ENCODE measurements around the gene ZNF12.
"Not testable (repeated sequence)": the region's sequence is repeated elsewhere in the genome, so short reads cannot be mapped to it uniquely, and the experiment has no call there.

Gene ZNF12

GRCh38 chr7:6725003-6725402, 18.3 kb upstream of the ZNF12 start:
- Histone ChIP-seq H3K36me3 (ENCODE audit: control insufficient read depth, low read depth, low read length) (no peaks in the 10 kb centered on the region), H3K4me3 (ENCODE audit: low read length) (no peak overlapping the region), H3K4me1 (ENCODE audit: control insufficient read depth, low read depth, low read length) (no peaks in the 10 kb centered on the region), H3K27ac (ENCODE audit: low read length) (no peak overlapping the region), H3K9ac (ENCODE audit: low read length) (no peak overlapping the region), H3K9me3 (ENCODE audit: control insufficient read depth, low read depth, low read length) (no peaks in the 10 kb centered on the region), H3K27me3 (ENCODE audit: control insufficient read depth, insufficient read depth, low read length) (no peaks in the 10 kb centered on the region)

GRCh38 chr7:6724351-6724750, 17.6 kb upstream of the ZNF12 start:
- H3K36me3 ChIP-seq (ENCODE audit: control insufficient read depth, low read depth, low read length); H3K9me3 ChIP-seq (ENCODE audit: control insufficient read depth, low read depth, low read length); H3K4me1 ChIP-seq (ENCODE audit: control insufficient read depth, low read depth, low read length); H3K9ac ChIP-seq (ENCODE audit: low read length); H3K27ac ChIP-seq (ENCODE audit: low read length); H3K27me3 ChIP-seq (ENCODE audit: control insufficient read depth, insufficient read depth, low read length); H3K4me3 ChIP-seq (ENCODE audit: low read length): not testable (repeated sequence)

GRCh38 chr7:6718124-6718523, 11.4 kb upstream of the ZNF12 start:
- H3K4me3 ChIP-seq (ENCODE audit: low read length) = no peak overlapping the region
- H3K4me1 ChIP-seq (ENCODE audit: control insufficient read depth, low read depth, low read length) = no peaks in the 10 kb centered on the region
- H3K36me3 ChIP-seq (ENCODE audit: control insufficient read depth, low read depth, low read length) = no peaks in the 10 kb centered on the region
- no peaks in the 10 kb centered on the region for H3K9me3 ChIP-seq (ENCODE audit: control insufficient read depth, low read depth, low read length)
- no peaks in the 10 kb centered on the region for H3K27me3 ChIP-seq (ENCODE audit: control insufficient read depth, insufficient read depth, low read length)
- H3K27ac ChIP-seq (ENCODE audit: low read length) = no peak overlapping the region
- H3K9ac ChIP-seq (ENCODE audit: low read length) = no peak overlapping the region

- not testable (repeated sequence) for H3K9ac ChIP-seq (ENCODE audit: low read length); H3K9me3 ChIP-seq (ENCODE audit: control insufficient read depth, low read depth, low read length); H3K4me3 ChIP-seq (ENCODE audit: low read length); H3K4me1 ChIP-seq (ENCODE audit: control insufficient read depth, low read depth, low read length); H3K27ac ChIP-seq (ENCODE audit: low read length); H3K27me3 ChIP-seq (ENCODE audit: control insufficient read depth, insufficient read depth, low read length); H3K36me3 ChIP-seq (ENCODE audit: control insufficient read depth, low read depth, low read length)
Measured at GRCh38 chr7:6715898-6716297, 9.2 kb upstream of the ZNF12 start.

- H3K27ac ChIP-seq (ENCODE audit: low read length) = no peak overlapping the region
- H3K9ac ChIP-seq (ENCODE audit: low read length) = no peak overlapping the region
- H3K27me3 ChIP-seq (ENCODE audit: control insufficient read depth, insufficient read depth, low read length) = no peaks in the 10 kb centered on the region
Measured at GRCh38 chr7:6714360-6714759, 7.6 kb upstream of the ZNF12 start.

GRCh38 chr7:6709808-6710207, 3.1 kb upstream of the ZNF12 start:
- Histone ChIP-seq H3K9me3 (ENCODE audit: control insufficient read depth, low read depth, low read length) (no peaks in the 10 kb centered on the region), H3K4me3 (ENCODE audit: low read length) (no peak overlapping the region), H3K9ac (ENCODE audit: low read length) (no peak overlapping the region), H3K27me3 (ENCODE audit: control insufficient read depth, insufficient read depth, low read length) (peaks cover 11% of the 10 kb centered on the region), H3K36me3 (ENCODE audit: control insufficient read depth, low read depth, low read length) (no peaks in the 10 kb centered on the region), H3K4me1 (ENCODE audit: control insufficient read depth, low read depth, low read length) (no peaks in the 10 kb centered on the region), H3K27ac (ENCODE audit: low read length) (no peak overlapping the region)

More at GRCh38 chr7:6714360-6714759, 7.6 kb upstream of the ZNF12 start:
- Histone ChIP-seq H3K4me1 (ENCODE audit: control insufficient read depth, low read depth, low read length) (no peaks in the 10 kb centered on the region), H3K4me3 (ENCODE audit: low read length) (no peak overlapping the region), H3K36me3 (ENCODE audit: control insufficient read depth, low read depth, low read length) (no peaks in the 10 kb centered on the region), H3K9me3 (ENCODE audit: control insufficient read depth, low read depth, low read length) (no peaks in the 10 kb centered on the region)

- Histone ChIP-seq H3K36me3 (ENCODE audit: control insufficient read depth, low read depth, low read length) (peaks cover 8% of the 10 kb centered on the region), H3K4me1 (ENCODE audit: control insufficient read depth, low read depth, low read length) (no peaks in the 10 kb centered on the region), H3K27me3 (ENCODE audit: control insufficient read depth, insufficient read depth, low read length) (peaks cover 11% of the 10 kb centered on the region), H3K9me3 (ENCODE audit: control insufficient read depth, low read depth, low read length) (no peaks in the 10 kb centered on the region), H3K9ac (ENCODE audit: low read length) (no peak overlapping the region), H3K27ac (ENCODE audit: low read length) (no peak overlapping the region), H3K4me3 (ENCODE audit: low read length) (no peak overlapping the region)
Measured at GRCh38 chr7:6708304-6708703, 1.6 kb upstream of the ZNF12 start.

GRCh38 chr7:6705959-6706665, 635 bp downstream of the ZNF12 start:
- no peaks in the 10 kb centered on the region for H3K9me3 ChIP-seq (ENCODE audit: control insufficient read depth, low read depth, low read length)
- peak overlapping the region; percentile 88 for H3K4me3 ChIP-seq (ENCODE audit: low read length)
- H3K27ac ChIP-seq (ENCODE audit: low read length) = no peak overlapping the region
- no peaks in the 10 kb centered on the region for H3K4me1 ChIP-seq (ENCODE audit: control insufficient read depth, low read depth, low read length)
- H3K36me3 ChIP-seq (ENCODE audit: control insufficient read depth, low read depth, low read length) = peaks cover 12% of the 10 kb centered on the region
- peak overlapping the region; percentile 75 for H3K9ac ChIP-seq (ENCODE audit: low read length)
- H3K27me3 ChIP-seq (ENCODE audit: control insufficient read depth, insufficient read depth, low read length) = peaks cover 11% of the 10 kb centered on the region

GRCh38 chr7:6701860-6702259, 4.9 kb downstream of the ZNF12 start:
- Histone ChIP-seq H3K36me3 (ENCODE audit: control insufficient read depth, low read depth, low read length) (peaks cover 41% of the 10 kb centered on the region), H3K9me3 (ENCODE audit: control insufficient read depth, low read depth, low read length) (peaks cover 24% of the 10 kb centered on the region), H3K4me3 (ENCODE audit: low read length) (no peak overlapping the region)

GRCh38 chr7:6700793-6701192, 6.0 kb downstream of the ZNF12 start:
- no peak overlapping the region for H3K4me3 ChIP-seq (ENCODE audit: low read length)
- peaks cover 34% of the 10 kb centered on the region for H3K9me3 ChIP-seq (ENCODE audit: control insufficient read depth, low read depth, low read length)
- H3K36me3 ChIP-seq (ENCODE audit: control insufficient read depth, low read depth, low read length) = peaks cover 52% of the 10 kb centered on the region
- H3K27ac ChIP-seq (ENCODE audit: low read length) = no peak overlapping the region
- no peaks in the 10 kb centered on the region for H3K27me3 ChIP-seq (ENCODE audit: control insufficient read depth, insufficient read depth, low read length)
- H3K9ac ChIP-seq (ENCODE audit: low read length) = no peak overlapping the region
- H3K4me1 ChIP-seq (ENCODE audit: control insufficient read depth, low read depth, low read length) = no peaks in the 10 kb centered on the region

More at GRCh38 chr7:6701860-6702259, 4.9 kb downstream of the ZNF12 start:
- no peaks in the 10 kb centered on the region for H3K4me1 ChIP-seq (ENCODE audit: control insufficient read depth, low read depth, low read length)
- no peaks in the 10 kb centered on the region for H3K27me3 ChIP-seq (ENCODE audit: control insufficient read depth, insufficient read depth, low read length)
- H3K27ac ChIP-seq (ENCODE audit: low read length) = no peak overlapping the region
- H3K9ac ChIP-seq (ENCODE audit: low read length) = no peak overlapping the region

GRCh38 chr7:6691609-6692106, 15.1 kb downstream of the ZNF12 start:
- Histone ChIP-seq H3K9ac (ENCODE audit: low read length) (no peak overlapping the region), H3K27me3 (ENCODE audit: control insufficient read depth, insufficient read depth, low read length) (no peaks in the 10 kb centered on the region), H3K9me3 (ENCODE audit: control insufficient read depth, low read depth, low read length) (peaks cover 97% of the 10 kb centered on the region), H3K4me3 (ENCODE audit: low read length) (no peak overlapping the region), H3K27ac (ENCODE audit: low read length) (no peak overlapping the region), H3K36me3 (ENCODE audit: control insufficient read depth, low read depth, low read length) (peaks cover 97% of the 10 kb centered on the region), H3K4me1 (ENCODE audit: control insufficient read depth, low read depth, low read length) (no peaks in the 10 kb centered on the region)

- no peak overlapping the region for H3K27ac ChIP-seq (ENCODE audit: low read length)
- no peak overlapping the region for H3K9ac ChIP-seq (ENCODE audit: low read length)
- H3K36me3 ChIP-seq (ENCODE audit: control insufficient read depth, low read depth, low read length) = peaks cover 91% of the 10 kb centered on the region
- no peaks in the 10 kb centered on the region for H3K27me3 ChIP-seq (ENCODE audit: control insufficient read depth, insufficient read depth, low read length)
- H3K9me3 ChIP-seq (ENCODE audit: control insufficient read depth, low read depth, low read length) = peaks cover 95% of the 10 kb centered on the region
- H3K4me3 ChIP-seq (ENCODE audit: low read length) = peak overlapping the region; percentile 35
- H3K4me1 ChIP-seq (ENCODE audit: control insufficient read depth, low read depth, low read length) = no peaks in the 10 kb centered on the region
Measured at GRCh38 chr7:6691103-6691502, 15.6 kb downstream of the ZNF12 start.

Measured in iPS-18a (cell line).